ENCODE results near the gene TRIP13. TPM values are rescaled to one million over a fixed set of nuclear protein-coding genes. Genes with fewer than 3 reads are reported as not detected.

Gene TRIP13
- total and polyA plus RNA-seq, 9 of the 15 experiments (the other 6 are each of a cell fraction or from before 2014, with no cell fraction given) = 24.1 to 116 (median 53.2) TPM

- TF ChIP-seq TCFL5 (CRISPR knock-in tag; conservative IDR thresholded peaks at IDR 0.05) = no peak
- no peak for TF ChIP-seq NONO (IDR thresholded peaks at IDR 0.05; ENCODE audit: low read depth in 2 of 2, low read length in 1 of 2)
- no peak for TF ChIP-seq SOX6 (IDR thresholded peaks at IDR 0.05)
- TF ChIP-seq TFAM (CRISPR knock-in tag; conservative IDR thresholded peaks at IDR 0.05) = no peak
- no peak for TF ChIP-seq HCFC1 (IDR thresholded peaks at IDR 0.05; ENCODE audit: low read depth, low read length)
- TF ChIP-seq TARDBP (IDR thresholded peaks at IDR 0.05) = no peak
- no peak for TF ChIP-seq YBX1 (IDR thresholded peaks at IDR 0.05)
- no peak for TF ChIP-seq ZBTB12 (CRISPR knock-in tag; IDR thresholded peaks at IDR 0.05)
- TF ChIP-seq ZNF717 (CRISPR knock-in tag; IDR thresholded peaks at IDR 0.05) = no peak
- peak in 1 of 3 experiments; percentile 57; a peak in 1 of 6 replicates for TF ChIP-seq ZBTB11 (CRISPR knock-in tag; IDR thresholded peaks at IDR 0.05)
- no peak for TF ChIP-seq CBX1 (IDR thresholded peaks at IDR 0.05; ENCODE audit: low read depth)
- TF ChIP-seq FOXJ3 (CRISPR knock-in tag; IDR thresholded peaks at IDR 0.05) = no peak
- no peak for TF ChIP-seq ETV6 (IDR thresholded peaks at IDR 0.05; ENCODE audit: borderline replicate concordance in 1 of 2, low read depth in 2 of 2, low read length in 1 of 2)
- no peak for TF ChIP-seq ETV6 (CRISPR knock-in tag; IDR thresholded peaks at IDR 0.05; ENCODE audit: borderline replicate concordance)
- TF ChIP-seq CSDE1 (IDR thresholded peaks at IDR 0.05) = no peak
- TF ChIP-seq HSF4 (CRISPR knock-in tag; IDR thresholded peaks at IDR 0.05; ENCODE audit: borderline replicate concordance) = no peak
- TF ChIP-seq ZNF398 (CRISPR knock-in tag; IDR thresholded peaks at IDR 0.05) = no peak
- TF ChIP-seq CREB1 (IDR thresholded peaks at IDR 0.05) = 0 out of 2 replicates have a peak, but pooled peaks have one; percentile 39
- TF ChIP-seq CREB1 (CRISPR knock-in tag; IDR thresholded peaks at IDR 0.05) = peak; percentile 19; the same call in 1 of the 2 replicates
- no peak for TF ChIP-seq ZBTB43 (CRISPR knock-in tag; IDR thresholded peaks at IDR 0.05)
- TF ChIP-seq SIN3A (IDR thresholded peaks at IDR 0.05; ENCODE audit: borderline replicate concordance in 2 of 2, control insufficient read depth in 1 of 2, low read depth in 2 of 2, low read length in 2 of 2) = peak in 1 of 2 experiments; percentile 13; a peak in 2 of 4 replicates
Measured at GRCh38 chr5:891117-891836, 1.4 kb upstream of the TRIP13 start (continued).

All from K562 (cell line).